K562 (cell line): Measurements from ENCODE around the gene CERS6. TPM values are rescaled to one million over a fixed set of nuclear protein-coding genes. Genes with fewer than 3 reads are reported as not detected.
A peak's percentile ranks its signal among the peaks of the same experiment; 100 is the strongest.

Source experiments
- ATAC-seq: fragments of 200-7000 bp; cut with Tn5 transposase; 3 replicates; pipeline ENCODE4 v1.9.1; 2020; ENCODE audit warnings: moderate library complexity
- BruUV-seq: library from RNA; stranded (reverse); fragments of 400-500 nt; replicated peaks from 2 replicates; lab custom pipeline; 2021; lab: Mats Ljungman, UMichigan
- CTCF ChIA-PET: fragments of 300-600 bp; formaldehyde crosslinking; extraction: SDS; loops from one replicate; lab custom pipeline; 2021; ENCODE audit warnings: low intra/inter-chr PET ratio; lab: Yijun Ruan, JAX
- POLR2A ChIA-PET: fragments of 300-600, 350-650 bp; sonication (Branson Sonifier 250); formaldehyde crosslinking; extraction: SDS; loops from one replicate; lab custom pipeline; 2021; ENCODE audit warnings: antibody characterized with exemption, inconsistent platforms; lab: Yijun Ruan, JAX
- DNase-seq, 4 experiments: peaks; one replicate each; pipeline versions ENCODE4 v3.0.0 to v3.0.0-alpha.2; 2011 to 2018; ENCODE audit warnings: low spot score in 3 of 4, mixed read lengths in 3 of 4; ENCODE audit errors: extremely low read depth in 1 of 4
- FAIRE-seq: peaks from 2 replicates; lab custom pipeline; 2011; peaks lifted over from hg19 to GRCh38; lab: Jason Lieb, UNC
- H2AFZ ChIP-seq: 2 replicates; pipeline ENCODE4 v1.6.0; 2011; ENCODE audit warnings: low read depth, low read length, control low read depth, inconsistent platforms
- H3K27ac ChIP-seq: fragments of 200-600 bp; 3 replicates; pipeline ENCODE4 v1.8.0; 2011; ENCODE audit warnings: low read depth, mild to moderate bottlenecking, control low read depth, inconsistent platforms, low read length, moderate library complexity, mixed read lengths; ENCODE audit errors: extremely low read depth
- H3K27me3 ChIP-seq, 2 experiments: fragments of 300-600 bp in 1 of 2; 2 replicates in 1 of 2; 3 replicates in 1 of 2; pipeline versions ENCODE4 v1.6.0 to v1.8.0; 2011; ENCODE audit warnings: inconsistent platforms in 2 of 2, low read length in 2 of 2, mild to moderate bottlenecking in 1 of 2, mixed read lengths in 1 of 2, moderate library complexity in 1 of 2; ENCODE audit not compliant: control insufficient read depth in 2 of 2, insufficient read depth in 2 of 2
- H3K36me3 ChIP-seq: fragments of 300-600 bp; 3 replicates; pipeline ENCODE4 v1.8.0; 2011; ENCODE audit warnings: mild to moderate bottlenecking, low read length, inconsistent platforms; ENCODE audit not compliant: control insufficient read depth, insufficient read depth
- H3K4me1 ChIP-seq, 2 experiments: fragments of 200-600 bp in 1 of 2; replicated peaks in 1 of 2; 2 replicates in 1 of 2; 3 replicates in 1 of 2; pipeline versions ENCODE4 v1.5.1 to v1.8.0; 2011; ENCODE audit warnings: inconsistent platforms in 2 of 2, low read length in 2 of 2, mild to moderate bottlenecking in 1 of 2, mixed read lengths in 1 of 2, moderate library complexity in 1 of 2; ENCODE audit not compliant: control insufficient read depth in 2 of 2, insufficient read depth in 2 of 2
- H3K4me2 ChIP-seq: 2 replicates; pipeline ENCODE4 v1.6.1; 2011; ENCODE audit warnings: low read length, control low read depth, inconsistent platforms, mixed read lengths; ENCODE audit not compliant: insufficient read depth
- H3K4me3 ChIP-seq: fragments of 200-600 bp; sonication (generic), shearing (Covaris generic); 2 replicates; pipeline ENCODE4 v1.5.1; 2016; ENCODE audit warnings: control low read depth, inconsistent platforms
- H3K79me2 ChIP-seq: fragments of 200-600 bp; 3 replicates; pipeline ENCODE4 v1.8.0; 2011; ENCODE audit warnings: low read length, inconsistent platforms; ENCODE audit not compliant: control insufficient read depth, insufficient read depth
- H3K9ac ChIP-seq, 2 experiments: 2 replicates each; pipeline versions ENCODE4 v1.6.0 to v1.6.1; 2011; ENCODE audit warnings: low read depth in 2 of 2, low read length in 2 of 2, control low read depth in 1 of 2, inconsistent platforms in 1 of 2, mild to moderate bottlenecking in 1 of 2, mixed read lengths in 1 of 2; ENCODE audit not compliant: insufficient read depth in 1 of 2
- H3K9me1 ChIP-seq: one replicate; pipeline ENCODE4 v1.6.0; 2011; ENCODE audit warnings: inconsistent platforms, mild to moderate bottlenecking, low read length, moderate library complexity; ENCODE audit not compliant: control insufficient read depth, insufficient read depth
- H3K9me3 ChIP-seq: replicated peaks from 2 replicates; pipeline ENCODE4 v1.5.1; 2011; ENCODE audit warnings: low read depth, low read length, inconsistent platforms; ENCODE audit not compliant: control insufficient read depth, insufficient read depth
- H4K20me1 ChIP-seq: replicated peaks from 2 replicates; pipeline ENCODE4 v1.6.1; 2011; ENCODE audit warnings: low read length, inconsistent platforms, mixed read lengths; ENCODE audit not compliant: control insufficient read depth, insufficient read depth
- C11orf30 ChIP-seq: fragments of 450-650 bp; IDR thresholded peaks from 2 replicates; pipeline ENCODE4 v1.6.1; 2016; ENCODE audit warnings: low read depth, mild to moderate bottlenecking
- FOXJ3 ChIP-seq: sonication (generic); formaldehyde crosslinking; IDR thresholded peaks from 2 replicates; pipeline ENCODE4 v1.4.0; 2020; ENCODE audit warnings: mild to moderate bottlenecking, missing genetic modification reagents
- L3MBTL2 ChIP-seq: fragments of 450-650 bp; IDR thresholded peaks from 2 replicates; pipeline ENCODE4 v1.6.1; 2016; ENCODE audit warnings: mild to moderate bottlenecking, moderate library complexity
- NFE2 ChIP-seq: IDR thresholded peaks from 2 replicates; pipeline ENCODE4 v1.6.1; 2014; ENCODE audit warnings: antibody characterized with exemption, low read depth
- NFIX ChIP-seq: fragments of 250-450 bp; sonication (Bioruptor Pico); IDR thresholded peaks from 2 replicates; pipeline ENCODE4 v1.4.0; 2020; ENCODE audit warnings: low read depth, mild to moderate bottlenecking, moderate library complexity
- ZNF644 ChIP-seq: fragments of 200-800 bp; sonication (Bioruptor generic); IDR thresholded peaks from 2 replicates; pipeline ENCODE4 v1.6.1; 2016; ENCODE audit warnings: low read depth, missing genetic modification characterization, missing compliant biosample characterization
- WGBS: fragments of 100-300 bp; shearing (Covaris generic); methylation state at CpG from one replicate; pipeline ENCODE4 v1.1.6; 2016; ENCODE audit warnings: low coverage, mixed read lengths; ENCODE audit not compliant: insufficient coverage; ENCODE audit errors: missing lambda C conversion rate; 5-methylcytosine and 5-hydroxymethylcytosine counted together
- in situ Hi-C: fragments of 300-500 bp; cut with MboI; formaldehyde crosslinking; loops from 4 replicates; pipeline ENCODE4 v1.15.0; 2018; ENCODE audit warnings: inconsistent platforms, mixed read lengths
- intact Hi-C: fragments of 100-400 bp; cut with micrococcal nuclease; formaldehyde crosslinking; loops from 2 replicates; pipeline ENCODE4 v1.14.2; 2022
- polyA plus RNA-seq, 8 experiments: library from polyadenylated mRNA; depleted of rRNA in 4 of 8; stranded (reverse) in 5 of 8; unstranded in 3 of 8; fragments of >200 nt; fragmentation: Nextera tagmentation in 2 of 8; fragmentation: Illumina TruSeq in 1 of 8; extraction: Ambion mirVana in 2 of 8; extraction: Trizol in 1 of 8; gene quantifications; 2 replicates each; pipeline versions ENCODE4 v1.2.1 to v1.2.3, GENCODE V29; 2011 to 2014; ENCODE audit warnings: inconsistent platforms in 1 of 8, missing spikeins in 1 of 8
- total RNA-seq, 7 experiments: library from RNA; depleted of rRNA in 6 of 7; stranded (reverse); fragments of >200 nt in 6 of 7; fragmentation: Illumina TruSeq in 2 of 7; extraction: Trizol in 2 of 7; gene quantifications; 2 replicates each; pipeline versions ENCODE4 v1.2.1 to v1.2.3, GENCODE V29; 2011 to 2021; ENCODE audit warnings: low replicate concordance in 1 of 7
- TF ChIP-seq, protein P1 (sequence below): fragments of 450-650 bp; IDR thresholded peaks from 2 replicates; pipeline ENCODE4 v1.6.1; 2016; ENCODE audit warnings: missing biosample characterization, missing genetic modification characterization
- TF ChIP-seq, protein P2 (sequence below): sonication (generic); IDR thresholded peaks from 2 replicates; pipeline ENCODE4 v1.6.1; 2016

The CERS6 gene
- total and polyA plus RNA-seq, 9 of the 15 experiments (the other 6 are each of a cell fraction or from before 2014, with no cell fraction given): 1.6 to 13.6 (median 11.4) TPM

DNA sequence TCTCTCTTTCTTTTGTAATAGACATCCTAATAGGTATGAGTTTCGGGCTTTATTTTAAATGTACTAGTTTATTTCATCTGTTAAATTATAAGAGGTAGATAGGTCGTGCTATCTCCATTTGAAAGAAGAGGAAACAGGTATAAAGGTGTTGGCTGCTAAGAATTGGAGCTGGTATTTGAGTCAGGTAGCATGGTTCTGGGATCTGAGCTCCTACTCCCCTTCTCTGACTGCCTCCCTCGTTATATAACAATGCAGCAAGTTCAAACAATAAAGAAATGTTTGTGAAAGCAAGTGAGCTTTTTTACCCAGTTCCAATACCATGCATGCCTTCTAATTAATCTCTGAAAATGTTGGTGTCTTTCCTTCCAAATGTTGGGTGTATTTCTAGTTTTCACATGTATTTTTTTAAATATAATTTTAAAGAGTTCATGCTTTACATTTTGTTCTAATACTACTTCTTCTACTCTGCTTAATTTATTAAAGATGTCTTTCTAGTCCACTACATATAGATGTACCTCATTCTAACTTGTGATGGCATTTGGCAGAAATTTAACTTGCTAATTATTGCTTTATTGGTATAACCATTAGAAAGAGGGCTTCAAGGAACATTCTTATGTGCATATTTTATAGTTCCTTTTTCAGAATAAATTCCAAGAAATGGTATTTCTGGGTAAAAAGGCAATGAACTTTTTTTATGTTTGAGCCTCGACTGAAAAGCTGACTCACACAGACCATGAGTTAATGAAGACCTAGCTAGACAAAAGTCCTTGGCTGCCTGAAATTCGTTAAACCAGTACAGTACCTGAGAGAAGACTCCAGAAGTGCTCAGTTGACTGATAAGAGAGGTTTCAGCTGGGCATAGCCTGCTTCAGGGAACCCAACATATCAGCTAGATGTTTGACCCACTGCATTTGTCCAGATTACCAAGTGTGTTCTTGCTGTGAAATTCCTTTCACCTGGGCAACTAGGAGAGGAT, 133.5 kb downstream of the CERS6 start:
- WGBS: 18% methylated on average over 5 of the region's 5 CpGs
- CTCF ChIA-PET: no interaction called here
- TF ChIP-seq FOXJ3: no peak
- TF ChIP-seq ZNF644 (tag): no peak
- TF ChIP-seq L3MBTL2: peak; percentile 29; the same call in 1 of the 2 replicates
- TF ChIP-seq NFE2: peak; percentile 46; the same call in 1 of the 2 replicates
- TF ChIP-seq, protein P1, sequence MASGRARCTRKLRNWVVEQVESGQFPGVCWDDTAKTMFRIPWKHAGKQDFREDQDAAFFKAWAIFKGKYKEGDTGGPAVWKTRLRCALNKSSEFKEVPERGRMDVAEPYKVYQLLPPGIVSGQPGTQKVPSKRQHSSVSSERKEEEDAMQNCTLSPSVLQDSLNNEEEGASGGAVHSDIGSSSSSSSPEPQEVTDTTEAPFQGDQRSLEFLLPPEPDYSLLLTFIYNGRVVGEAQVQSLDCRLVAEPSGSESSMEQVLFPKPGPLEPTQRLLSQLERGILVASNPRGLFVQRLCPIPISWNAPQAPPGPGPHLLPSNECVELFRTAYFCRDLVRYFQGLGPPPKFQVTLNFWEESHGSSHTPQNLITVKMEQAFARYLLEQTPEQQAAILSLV (tag): no peak
- TF ChIP-seq NFIX (CRISPR knock-in tag): no peak
- 0 out of 2 replicates have a peak, but pooled peaks have one; percentile 29 for TF ChIP-seq C11orf30
- TF ChIP-seq, protein P2, sequence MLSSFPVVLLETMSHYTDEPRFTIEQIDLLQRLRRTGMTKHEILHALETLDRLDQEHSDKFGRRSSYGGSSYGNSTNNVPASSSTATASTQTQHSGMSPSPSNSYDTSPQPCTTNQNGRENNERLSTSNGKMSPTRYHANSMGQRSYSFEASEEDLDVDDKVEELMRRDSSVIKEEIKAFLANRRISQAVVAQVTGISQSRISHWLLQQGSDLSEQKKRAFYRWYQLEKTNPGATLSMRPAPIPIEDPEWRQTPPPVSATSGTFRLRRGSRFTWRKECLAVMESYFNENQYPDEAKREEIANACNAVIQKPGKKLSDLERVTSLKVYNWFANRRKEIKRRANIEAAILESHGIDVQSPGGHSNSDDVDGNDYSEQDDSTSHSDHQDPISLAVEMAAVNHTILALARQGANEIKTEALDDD: peak; percentile 49; the same call in 1 of the 2 replicates

More for the DNA sequence above, 133.5 kb downstream of the CERS6 start:
- Histone ChIP-seq H2AFZ (no peak overlapping the region), H3K27ac (no peak overlapping the region; the same call in 2 of the 3 replicates), H3K9me3 (no peaks in the 10 kb centered on the region), H3K79me2 (no peaks in the 10 kb centered on the region), H3K9ac (no peak overlapping the region), H3K4me2 (no peak overlapping the region), H3K36me3 (no peaks in the 10 kb centered on the region), H3K9me1 (no peaks in the 10 kb centered on the region), H3K4me1 (peaks cover 0 to 6% of the 10 kb centered on the region in 2 experiments; a peak in 3 of 5 replicates), H3K4me3 (no peak overlapping the region), H4K20me1 (no peaks in the 10 kb centered on the region), H3K27me3 (peaks cover 0 to 4% of the 10 kb centered on the region in 2 experiments; a peak in 1 of 5 replicates)
- in situ Hi-C loops (no loop called here), intact Hi-C loops (no loop called here)
- peak; percentile 46 for FAIRE-seq
- peak in 1 of 4 experiments; percentile 34 for DNase-seq
- BruUV-seq: no TSS peak
- POLR2A ChIA-PET: interaction anchor here (1.0 kb wide), 2 partner anchors 8 to 43 kb away, joined by 3 to 5 read pairs; no protein-coding TSS in a partner anchor
- ATAC-seq: peak; percentile 59; the same call in 2 of the 3 replicates
